Activated CD4-positive, alpha-beta T cell treated with anti-CD3 and anti-CD28 coated beads for 36 hours (primary cell): ENCODE results near the gene EFNA1. TPM values are rescaled to one million over a fixed set of nuclear protein-coding genes. Genes with fewer than 3 reads are reported as not detected.
A peak's percentile ranks its signal among the peaks of the same experiment; 100 is the strongest.

Experiments used
- ATAC-seq: fragments of 200-7000 bp; cut with Tn5 transposase; one replicate; pipeline ENCODE4 v1.10.0; 2021; ENCODE audit warnings: mild to moderate bottlenecking, moderate library complexity
- CTCF ChIA-PET: fragments of 350-600 bp; sonication (Branson Sonifier 250); formaldehyde crosslinking; loops from one replicate; lab custom pipeline; 2021; ENCODE audit warnings: antibody characterized with exemption; lab: Charles Lee
- POLR2A ChIA-PET: fragments of 350-600 bp; sonication (Branson Sonifier 250); formaldehyde crosslinking; loops from one replicate; lab custom pipeline; 2021; ENCODE audit warnings: antibody characterized with exemption, inconsistent platforms; lab: Charles Lee
- DNase-seq: peaks from one replicate; pipeline ENCODE4 v3.0.0-alpha.2; 2020
- H3K27ac Mint-ChIP-seq: one replicate; pipeline ENCODE4 v1.8.0; 2021; ENCODE audit warnings: mixed read lengths
- H3K27me3 Mint-ChIP-seq: one replicate; pipeline ENCODE4 v1.8.0; 2021; ENCODE audit warnings: mixed read lengths
- H3K36me3 Mint-ChIP-seq: one replicate; pipeline ENCODE4 v1.8.0; 2021; ENCODE audit warnings: low read depth, mixed read lengths
- H3K4me1 Mint-ChIP-seq: one replicate; pipeline ENCODE4 v1.8.0; 2021; ENCODE audit warnings: mixed read lengths
- H3K4me3 Mint-ChIP-seq: one replicate; pipeline ENCODE4 v1.8.0; 2021; ENCODE audit warnings: mild to moderate bottlenecking, moderate library complexity, mixed read lengths
- H3K9me3 Mint-ChIP-seq: one replicate; pipeline ENCODE4 v1.8.0; 2021; ENCODE audit warnings: low read depth, mixed read lengths
- intact Hi-C, 2 experiments: fragments of 100-400 bp; cut with DNase I in 1 of 2; cut with micrococcal nuclease in 1 of 2; formaldehyde crosslinking; loops; one replicate each; pipeline versions ENCODE4 v1.14.2 to v1.15.1; 2022 to 2024; cut with DNase I, micrococcal nuclease
- total RNA-seq, 2 experiments: library from RNA; stranded (reverse); gene quantifications; one replicate each; pipeline ENCODE4 v1.2.3, GENCODE V29; 2021

EFNA1 gene
- total RNA-seq, 2 experiments from 2014 or later = 0.82 to 1.1 TPM

DNA sequence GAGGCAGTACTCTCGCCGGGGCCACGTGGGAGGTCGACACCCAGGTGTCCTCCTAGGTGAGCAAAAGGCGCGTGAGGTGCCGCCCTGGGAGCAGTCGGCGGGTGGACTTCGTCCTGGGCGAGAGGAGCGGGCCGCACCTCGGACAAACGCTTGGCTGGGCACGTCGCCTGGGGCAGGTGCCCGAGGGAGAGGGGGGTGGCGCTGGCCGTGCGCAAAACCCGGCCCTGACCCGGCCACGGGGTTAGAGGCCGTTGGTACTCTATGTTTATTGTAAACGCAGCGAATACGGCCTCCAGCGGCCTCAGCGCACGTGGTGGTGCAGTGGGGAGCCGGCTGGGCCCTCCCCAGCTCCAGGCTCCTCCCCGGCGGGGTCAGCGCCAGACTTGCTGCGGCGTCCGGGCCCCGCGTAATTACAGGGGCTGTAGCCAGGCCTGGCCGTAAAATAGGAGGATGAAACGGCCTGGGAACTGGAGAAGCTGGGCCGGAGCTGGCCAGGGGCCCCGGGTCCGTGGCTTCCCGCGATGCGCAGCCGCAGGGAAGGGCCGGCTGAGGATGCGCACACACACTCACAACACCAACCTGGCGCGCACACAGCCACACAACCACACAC lies 1.6 kb upstream of the EFNA1 start:
- H3K27me3 Mint-ChIP-seq = peaks cover 20% of the 10 kb centered on the region
- no peak for ATAC-seq
- intact Hi-C loops = loop anchor here in 1 of 2 experiments (5.0 kb wide), 1 partner anchor 34 kb away; no protein-coding TSS in a partner anchor
- ChIA-PET CTCF (interaction anchor here (1.2 to 1.8 kb wide), 3 partner anchors 35 to 46 kb away, joined by 3 to 9 read pairs (median 5); partner anchors contain the start of gene KRTCAP2), POLR2A (no interaction called here)
- no peak overlapping the region for H3K4me3 Mint-ChIP-seq
- no peaks in the 10 kb centered on the region for H3K36me3 Mint-ChIP-seq
- DNase-seq = no peak
- no peaks in the 10 kb centered on the region for H3K9me3 Mint-ChIP-seq
- peaks cover 32% of the 10 kb centered on the region for H3K4me1 Mint-ChIP-seq
- no peak overlapping the region for H3K27ac Mint-ChIP-seq

DNA sequence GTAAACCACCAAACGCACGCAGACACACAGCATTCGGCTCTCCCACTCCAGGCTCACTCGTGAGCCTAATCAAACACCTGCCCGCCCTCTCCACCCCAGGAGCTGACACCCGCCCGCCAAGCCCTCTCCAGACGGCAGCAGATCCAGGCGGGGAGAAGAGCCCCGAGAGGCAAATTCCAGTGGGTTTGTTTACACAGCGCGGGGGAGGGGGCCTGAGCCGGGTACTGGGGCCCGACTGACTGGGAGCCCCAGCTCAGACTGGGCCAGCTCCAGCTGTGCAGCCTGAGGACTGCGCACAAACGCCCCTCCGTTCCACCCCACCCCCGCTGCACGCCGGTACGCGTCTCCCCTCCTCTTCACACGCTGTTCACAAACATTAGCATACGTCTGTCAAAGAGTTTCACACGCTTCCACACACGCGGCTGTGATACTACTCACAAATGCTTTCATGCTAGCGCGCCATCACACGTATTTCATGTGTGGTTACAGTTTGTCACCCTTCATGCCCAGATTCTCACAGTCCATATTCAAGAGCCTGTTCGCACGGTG lies 1.0 kb upstream of the EFNA1 start:
- Mint-ChIP-seq H3K27me3 (peaks cover 20% of the 10 kb centered on the region), H3K36me3 (no peaks in the 10 kb centered on the region), H3K9me3 (no peaks in the 10 kb centered on the region), H3K27ac (no peak overlapping the region), H3K4me1 (peaks cover 32% of the 10 kb centered on the region), H3K4me3 (peak overlapping the region; percentile 66)
- peak; percentile 70 for ATAC-seq
- peak; percentile 64 for DNase-seq
- ChIA-PET POLR2A (no interaction called here), CTCF (interaction anchor here (1.2 to 1.8 kb wide), 3 partner anchors 35 to 46 kb away, joined by 3 to 9 read pairs (median 5); partner anchors contain the start of gene KRTCAP2)
- intact Hi-C loops = loop anchor here in 1 of 2 experiments (5.0 kb wide), 1 partner anchor 34 kb away; no protein-coding TSS in a partner anchor

DNA sequence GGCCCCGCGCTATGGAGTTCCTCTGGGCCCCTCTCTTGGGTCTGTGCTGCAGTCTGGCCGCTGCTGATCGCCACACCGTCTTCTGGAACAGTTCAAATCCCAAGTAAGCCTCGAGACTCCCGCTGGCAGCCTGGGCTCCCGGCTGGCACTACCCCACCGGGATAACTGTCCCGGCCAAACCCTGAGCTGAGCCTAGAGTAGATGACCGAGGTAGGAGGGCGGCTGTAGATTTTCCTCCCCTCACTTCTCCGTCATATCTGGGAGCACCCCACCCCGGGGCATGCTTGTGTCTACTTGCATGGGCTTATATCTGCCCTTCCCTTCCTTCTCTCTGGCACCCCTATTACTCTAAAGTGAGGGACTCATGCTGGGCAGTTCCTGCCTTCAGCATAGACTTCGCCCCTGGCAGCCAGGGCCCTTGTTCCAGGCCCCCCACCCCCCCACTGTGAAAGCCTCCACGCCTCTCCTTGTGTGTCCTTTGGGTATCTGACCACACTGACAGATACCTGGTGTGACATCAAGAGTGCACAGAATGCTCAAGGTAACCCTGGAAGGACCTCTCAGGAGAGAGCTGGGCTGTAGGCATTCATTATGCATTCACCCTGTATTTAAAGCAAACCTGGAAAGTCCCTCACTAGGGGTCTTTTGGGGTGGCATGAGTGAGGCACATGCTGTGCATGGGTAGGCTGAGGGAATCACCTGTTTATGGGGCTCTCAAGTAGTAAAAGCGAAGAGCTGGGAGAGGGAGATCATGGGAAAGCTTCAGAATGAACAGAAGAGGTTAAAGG lies 485 bp downstream of the EFNA1 start:
- intact Hi-C loops = loop anchor here in 1 of 2 experiments (5.0 kb wide), 1 partner anchor 36 kb away; no protein-coding TSS in a partner anchor
- H3K27ac Mint-ChIP-seq = peak overlapping the region; percentile 55

DNA sequence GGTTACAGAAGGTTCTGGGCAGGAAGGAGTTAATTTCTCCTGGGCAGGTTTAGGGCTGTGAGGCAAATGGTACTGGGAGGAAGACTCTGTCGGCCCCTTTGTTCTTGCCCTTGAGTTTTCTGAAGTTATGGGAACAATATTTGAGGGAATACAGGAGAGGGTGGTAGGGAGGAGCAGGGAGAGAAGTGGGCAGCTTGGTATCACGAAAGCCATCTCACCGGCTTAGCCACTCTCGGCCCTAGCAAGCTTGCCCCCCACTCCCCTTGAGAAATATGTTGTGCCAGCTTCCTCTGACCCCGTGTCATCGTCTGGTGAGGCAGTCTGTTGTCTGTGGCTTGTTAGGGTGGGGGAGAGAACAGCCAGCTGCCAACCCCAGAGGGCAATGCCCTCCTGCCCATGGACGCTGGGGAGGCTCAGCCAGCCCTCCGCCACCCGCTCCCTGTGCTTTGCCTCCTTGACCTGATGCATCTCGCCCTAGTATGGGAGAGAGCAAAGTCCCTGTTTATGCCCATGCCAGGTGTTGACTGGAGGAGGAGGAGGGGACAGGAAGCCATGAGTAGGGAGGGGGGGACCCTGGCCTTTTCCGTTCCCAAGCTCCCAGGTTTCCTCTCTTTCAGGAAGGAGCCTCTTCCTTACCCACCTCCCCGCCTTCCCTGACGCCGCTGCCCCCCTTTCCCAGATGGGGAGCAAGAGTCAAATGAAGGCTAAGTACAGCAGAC lies 1.2 kb downstream of the EFNA1 start:
- ATAC-seq (no peak), DNase-seq (no peak)
- Mint-ChIP-seq H3K27ac (peak overlapping the region; percentile 55), H3K27me3 (peaks cover 20% of the 10 kb centered on the region), H3K4me3 (peak overlapping the region; percentile 66), H3K4me1 (peaks cover 32% of the 10 kb centered on the region), H3K9me3 (no peaks in the 10 kb centered on the region), H3K36me3 (no peaks in the 10 kb centered on the region)
- intact Hi-C loops = loop anchor here in 1 of 2 experiments (5.0 kb wide), 1 partner anchor 37 kb away; no protein-coding TSS in a partner anchor
- ChIA-PET CTCF (interaction anchor here (0.6 to 3.4 kb wide), 9 partner anchors 37 to 735 kb away, joined by 3 to 10 read pairs (median 4); partner anchors contain the start of gene KRTCAP2), POLR2A (interaction anchor here (0.7 to 0.8 kb wide), 2 partner anchors 44 to 731 kb away, joined by 3 read pairs; no protein-coding TSS in a partner anchor)

More for the DNA sequence above, 485 bp downstream of the EFNA1 start:
- Mint-ChIP-seq H3K4me3 (peak overlapping the region; percentile 66), H3K27me3 (peaks cover 20% of the 10 kb centered on the region), H3K9me3 (no peaks in the 10 kb centered on the region), H3K36me3 (no peaks in the 10 kb centered on the region), H3K4me1 (peaks cover 32% of the 10 kb centered on the region)
- no peak for DNase-seq
- CTCF ChIA-PET = interaction anchor here (0.7 to 3.4 kb wide), 8 partner anchors 37 to 50 kb away, joined by 3 to 10 read pairs (median 4); partner anchors contain the start of gene KRTCAP2
- no peak for ATAC-seq
- POLR2A ChIA-PET = interaction anchor here (0.7 to 0.8 kb wide), 2 partner anchors 43 to 732 kb away, joined by 3 read pairs; no protein-coding TSS in a partner anchor

DNA sequence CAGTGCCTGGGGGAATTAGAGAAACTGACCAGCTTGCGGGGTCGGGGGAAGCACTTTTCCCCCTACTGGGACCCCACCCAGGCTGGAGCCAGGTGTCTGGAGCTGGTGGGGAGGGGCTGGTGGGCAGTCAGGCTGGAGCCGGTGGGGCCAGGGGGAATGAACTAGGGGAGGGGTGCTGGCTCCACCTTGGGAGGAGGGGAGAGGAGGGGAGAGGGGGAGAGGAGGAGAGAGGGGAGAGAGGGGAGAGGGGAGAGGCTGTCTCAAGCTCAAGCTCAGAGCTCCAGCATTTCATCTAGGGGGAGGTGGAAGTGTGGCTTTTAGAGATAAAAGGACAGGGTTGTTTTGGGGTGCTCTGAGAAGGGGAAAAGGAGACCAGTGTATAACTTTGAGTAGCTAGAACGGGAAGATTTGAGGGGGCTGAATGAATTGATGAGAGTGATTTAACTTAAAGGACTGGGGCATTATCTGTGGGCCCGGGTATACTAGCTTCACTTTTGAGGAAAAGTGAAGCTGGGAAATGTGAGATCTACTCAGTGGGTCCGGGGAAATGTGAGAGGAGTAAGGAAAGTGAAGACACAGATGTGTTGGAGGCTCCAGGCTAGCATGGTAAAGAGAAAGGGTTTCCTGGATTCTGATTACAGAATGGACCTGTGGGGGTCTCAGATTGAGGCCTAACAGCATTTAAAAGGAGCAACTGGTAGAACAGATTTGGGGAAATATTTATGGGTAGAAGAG lies 2.8 kb downstream of the EFNA1 start:
- intact Hi-C loops = no loop called here
- Mint-ChIP-seq H3K27ac (no peak overlapping the region), H3K4me1 (peaks cover 40% of the 10 kb centered on the region), H3K36me3 (peaks cover 3% of the 10 kb centered on the region), H3K4me3 (no peak overlapping the region), H3K9me3 (no peaks in the 10 kb centered on the region), H3K27me3 (peaks cover 20% of the 10 kb centered on the region)
- ATAC-seq (no peak), DNase-seq (no peak)
- ChIA-PET POLR2A (interaction anchor here (0.6 kb wide), 1 partner anchor 63 kb away, joined by 3 read pairs; no protein-coding TSS in a partner anchor), CTCF (interaction anchor here (0.6 to 3.4 kb wide), 7 partner anchors 12 to 349 kb away, joined by 3 to 10 read pairs (median 3); partner anchors contain the start of gene KRTCAP2)

DNA sequence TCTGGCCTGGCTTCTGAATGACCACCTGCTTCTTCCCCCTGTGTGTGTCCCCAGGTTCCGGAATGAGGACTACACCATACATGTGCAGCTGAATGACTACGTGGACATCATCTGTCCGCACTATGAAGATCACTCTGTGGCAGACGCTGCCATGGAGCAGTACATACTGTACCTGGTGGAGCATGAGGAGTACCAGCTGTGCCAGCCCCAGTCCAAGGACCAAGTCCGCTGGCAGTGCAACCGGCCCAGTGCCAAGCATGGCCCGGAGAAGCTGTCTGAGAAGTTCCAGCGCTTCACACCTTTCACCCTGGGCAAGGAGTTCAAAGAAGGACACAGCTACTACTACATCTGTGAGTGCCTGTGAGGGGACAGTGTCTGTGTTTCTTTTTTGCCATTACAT lies 3.6 kb downstream of the EFNA1 start:
- H3K27me3 Mint-ChIP-seq = peaks cover 18% of the 10 kb centered on the region
- no peak overlapping the region for H3K27ac Mint-ChIP-seq
- intact Hi-C loops = no loop called here
- POLR2A ChIA-PET = no interaction called here
- H3K4me1 Mint-ChIP-seq = peaks cover 40% of the 10 kb centered on the region
- CTCF ChIA-PET = interaction anchor here (0.8 to 3.4 kb wide), 4 partner anchors 36 to 46 kb away, joined by 3 to 10 read pairs (median 4); partner anchors contain the start of gene KRTCAP2
- no peaks in the 10 kb centered on the region for H3K9me3 Mint-ChIP-seq
- ATAC-seq = no peak
- no peak overlapping the region for H3K4me3 Mint-ChIP-seq
- peaks cover 5% of the 10 kb centered on the region for H3K36me3 Mint-ChIP-seq
- no peak for DNase-seq

DNA sequence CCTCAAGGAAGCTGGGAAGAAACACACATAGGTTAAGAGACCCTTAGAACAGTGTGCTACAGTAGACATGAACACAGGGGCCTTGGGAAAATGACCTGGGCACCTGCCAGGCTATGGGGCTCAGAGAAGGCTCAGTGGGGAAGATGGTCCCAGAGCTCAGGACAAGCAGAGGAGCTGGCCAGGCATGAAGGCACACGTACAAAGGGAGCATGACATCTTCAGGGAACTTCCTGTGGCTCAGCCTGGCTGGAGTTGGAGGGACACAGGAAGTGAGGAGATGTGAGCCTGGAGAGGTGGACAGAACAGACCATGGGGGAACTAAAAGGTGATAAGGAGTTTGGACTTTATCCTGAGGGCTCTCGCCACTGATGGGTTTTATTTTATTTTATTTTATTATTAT lies 4.2 kb downstream of the EFNA1 start:
- DNase-seq (no peak), ATAC-seq (no peak)
- intact Hi-C loops = no loop called here
- Mint-ChIP-seq H3K9me3 (no peaks in the 10 kb centered on the region), H3K27me3 (peaks cover 15% of the 10 kb centered on the region), H3K4me1 (peaks cover 42% of the 10 kb centered on the region), H3K4me3 (no peak overlapping the region), H3K36me3 (peaks cover 8% of the 10 kb centered on the region), H3K27ac (no peak overlapping the region)
- ChIA-PET CTCF (interaction anchor here (2.7 kb wide), 1 partner anchor 40 kb away, joined by 6 read pairs; no protein-coding TSS in a partner anchor), POLR2A (no interaction called here)

DNA sequence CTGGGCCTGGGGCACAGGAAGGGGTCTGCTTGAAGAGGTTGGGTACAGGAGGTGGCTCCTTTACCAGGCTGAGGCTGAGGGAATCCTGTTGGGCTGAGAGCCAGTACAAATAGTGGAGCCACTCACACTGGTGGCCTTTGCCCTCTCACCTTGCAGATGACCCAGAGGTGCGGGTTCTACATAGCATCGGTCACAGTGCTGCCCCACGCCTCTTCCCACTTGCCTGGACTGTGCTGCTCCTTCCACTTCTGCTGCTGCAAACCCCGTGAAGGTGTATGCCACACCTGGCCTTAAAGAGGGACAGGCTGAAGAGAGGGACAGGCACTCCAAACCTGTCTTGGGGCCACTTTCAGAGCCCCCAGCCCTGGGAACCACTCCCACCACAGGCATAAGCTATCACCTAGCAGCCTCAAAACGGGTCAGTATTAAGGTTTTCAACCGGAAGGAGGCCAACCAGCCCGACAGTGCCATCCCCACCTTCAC lies 6.2 kb downstream of the EFNA1 start:
- Mint-ChIP-seq H3K27ac (no peak overlapping the region), H3K4me1 (peaks cover 44% of the 10 kb centered on the region), H3K27me3 (no peaks in the 10 kb centered on the region), H3K9me3 (no peaks in the 10 kb centered on the region), H3K36me3 (peaks cover 22% of the 10 kb centered on the region), H3K4me3 (no peak overlapping the region)
- intact Hi-C loops = loop anchor here (2.0 kb wide), 2 partner anchors 49 to 575 kb away; partner anchors contain the start of gene UBE2Q1 (in 1 of the 2)
- POLR2A ChIA-PET = no interaction called here
- CTCF ChIA-PET = interaction anchor here (1.1 to 3.7 kb wide), 6 partner anchors 17 to 74 kb away, joined by 4 to 28 read pairs (median 6); partner anchors contain the start of genes KRTCAP2, THBS3 and TRIM46
- ATAC-seq (no peak), DNase-seq (no peak)

DNA sequence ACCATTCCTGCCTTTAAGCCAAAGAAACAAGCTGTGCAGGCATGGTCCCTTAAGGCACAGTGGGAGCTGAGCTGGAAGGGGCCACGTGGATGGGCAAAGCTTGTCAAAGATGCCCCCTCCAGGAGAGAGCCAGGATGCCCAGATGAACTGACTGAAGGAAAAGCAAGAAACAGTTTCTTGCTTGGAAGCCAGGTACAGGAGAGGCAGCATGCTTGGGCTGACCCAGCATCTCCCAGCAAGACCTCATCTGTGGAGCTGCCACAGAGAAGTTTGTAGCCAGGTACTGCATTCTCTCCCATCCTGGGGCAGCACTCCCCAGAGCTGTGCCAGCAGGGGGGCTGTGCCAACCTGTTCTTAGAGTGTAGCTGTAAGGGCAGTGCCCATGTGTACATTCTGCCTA lies 6.6 kb downstream of the EFNA1 start:
- no peak overlapping the region for H3K27ac Mint-ChIP-seq
- intact Hi-C loops = loop anchor here (2.0 kb wide), 2 partner anchors 50 to 576 kb away; partner anchors contain the start of gene UBE2Q1 (in 1 of the 2)
- DNase-seq (no peak), ATAC-seq (no peak)
- peaks cover 41% of the 10 kb centered on the region for H3K4me1 Mint-ChIP-seq
- H3K4me3 Mint-ChIP-seq = peak overlapping the region; percentile 96
- peaks cover 24% of the 10 kb centered on the region for H3K36me3 Mint-ChIP-seq
- no peaks in the 10 kb centered on the region for H3K9me3 Mint-ChIP-seq
- ChIA-PET CTCF (interaction anchor here (0.5 to 3.7 kb wide), 13 partner anchors 18 to 1037 kb away, joined by 3 to 28 read pairs (median 4); partner anchors contain the start of genes KRTCAP2, THBS3 and TRIM46), POLR2A (interaction anchor here (0.5 kb wide), 1 partner anchor 979 kb away, joined by 3 read pairs; no protein-coding TSS in a partner anchor)
- H3K27me3 Mint-ChIP-seq = no peaks in the 10 kb centered on the region
